IMR-90 (cell line): ENCODE data around the gene ANKDD1A. TPM values are rescaled to one million over a fixed set of nuclear protein-coding genes. Genes with fewer than 3 reads are reported as not detected.
A peak's percentile ranks its signal among the peaks of the same experiment; 100 is the strongest.

Experiments used
- ATAC-seq: fragments of 200-7000 bp; cut with Tn5 transposase; 2 replicates; pipeline ENCODE4 v1.9.1; 2020; ENCODE audit warnings: low read depth, mild to moderate bottlenecking, moderate library complexity
- BruUV-seq: library from RNA; stranded (reverse); fragments of 400-500 nt; replicated peaks from 2 replicates; lab custom pipeline; 2021; lab: Mats Ljungman, UMichigan
- CTCF ChIA-PET: fragments of 300-600 bp; formaldehyde crosslinking; extraction: SDS; loops from one replicate; lab custom pipeline; 2021; ENCODE audit warnings: antibody characterized with exemption; lab: Yijun Ruan, JAX
- POLR2A ChIA-PET: fragments of 300-600 bp; sonication (Branson Sonifier 250); formaldehyde crosslinking; loops from one replicate; lab custom pipeline; 2022; ENCODE audit warnings: antibody characterized with exemption; ENCODE audit not compliant: unreplicated experiment; lab: Charles Lee
- DNase-seq: peaks from one replicate; pipeline ENCODE4 v3.0.0; 2013
- H2AFZ ChIP-seq: replicated peaks from 2 replicates; pipeline ENCODE3; 2013; ENCODE audit warnings: low read length, mild to moderate bottlenecking; ENCODE audit not compliant: poor library complexity
- H2AK5ac ChIP-seq: 2 replicates; pipeline ENCODE4 v1.6.1; 2013; ENCODE audit warnings: low read depth, low read length, inconsistent platforms
- H2AK9ac ChIP-seq: replicated peaks from 2 replicates; pipeline ENCODE3; 2013; ENCODE audit warnings: mild to moderate bottlenecking, low read depth, low read length, moderate library complexity; ENCODE audit not compliant: poor library complexity
- H2BK120ac ChIP-seq: 2 replicates; pipeline ENCODE4 v1.6.1; 2013; ENCODE audit warnings: low read depth, low read length, inconsistent platforms
- H2BK15ac ChIP-seq: 3 replicates; pipeline ENCODE4 v1.6.1; 2013; ENCODE audit warnings: low read depth, low read length, inconsistent platforms
- H2BK20ac ChIP-seq: 2 replicates; pipeline ENCODE4 v1.6.1; 2013; ENCODE audit warnings: low read depth, mild to moderate bottlenecking, inconsistent platforms, low read length, moderate library complexity
- H2BK5ac ChIP-seq: 2 replicates; pipeline ENCODE4 v1.6.1; 2013; ENCODE audit warnings: mild to moderate bottlenecking, low read depth, low read length, inconsistent platforms; ENCODE audit not compliant: poor library complexity, severe bottlenecking
- H3K14ac ChIP-seq: replicated peaks from 2 replicates; pipeline ENCODE4 v1.6.1; 2013; ENCODE audit warnings: low read depth, low read length, inconsistent platforms
- H3K18ac ChIP-seq: 2 replicates; pipeline ENCODE4 v1.6.1; 2013; ENCODE audit warnings: low read depth, low read length, control low read depth
- H3K23ac ChIP-seq: 2 replicates; pipeline ENCODE4 v1.6.1; 2013; ENCODE audit warnings: low read depth, low read length, inconsistent platforms
- H3K27ac ChIP-seq: 2 replicates; pipeline ENCODE4 v1.5.1; 2013; ENCODE audit warnings: mild to moderate bottlenecking, control low read depth, low read length; ENCODE audit not compliant: insufficient read depth
- H3K27me3 ChIP-seq: 2 replicates; pipeline ENCODE4 v1.6.1; 2013; ENCODE audit warnings: low read length; ENCODE audit not compliant: control insufficient read depth, insufficient read depth
- H3K36me3 ChIP-seq: 2 replicates; pipeline ENCODE4 v1.6.1; 2013; ENCODE audit warnings: low read length, mixed read lengths; ENCODE audit not compliant: control insufficient read depth, insufficient read depth
- H3K4ac ChIP-seq: 2 replicates; pipeline ENCODE4 v1.6.1; 2013; ENCODE audit warnings: low read depth, low read length, inconsistent platforms
- H3K4me1 ChIP-seq: 2 replicates; pipeline ENCODE4 v1.6.1; 2013; ENCODE audit warnings: low read length, mixed read lengths; ENCODE audit not compliant: control insufficient read depth, insufficient read depth
- H3K4me2 ChIP-seq: 2 replicates; pipeline ENCODE4 v1.6.1; 2013; ENCODE audit warnings: low read depth, mild to moderate bottlenecking, control low read depth, low read length, moderate library complexity
- H3K4me3 ChIP-seq: 2 replicates; pipeline ENCODE4 v1.5.1; 2013; ENCODE audit warnings: low read depth, mild to moderate bottlenecking, control low read depth, low read length, moderate library complexity; ENCODE audit not compliant: insufficient read depth
- H3K56ac ChIP-seq: 2 replicates; pipeline ENCODE4 v1.6.1; 2013; ENCODE audit warnings: low read length, inconsistent platforms; ENCODE audit not compliant: insufficient read depth; ENCODE audit errors: extremely low read depth
- H3K79me1 ChIP-seq, 2 experiments: 2 replicates each; pipeline ENCODE4 v1.6.1; 2013; ENCODE audit warnings: low read length in 2 of 2, inconsistent platforms in 1 of 2, low read depth in 1 of 2
- H3K9ac ChIP-seq: 2 replicates; pipeline ENCODE4 v1.6.1; 2013; ENCODE audit warnings: low read depth, low read length, control low read depth
- H3K9me1 ChIP-seq: 2 replicates; pipeline ENCODE4 v1.6.1; 2013; ENCODE audit warnings: low read length, inconsistent platforms; ENCODE audit not compliant: insufficient read depth
- H3K9me3 ChIP-seq: 2 replicates; pipeline ENCODE4 v1.6.1; 2013; ENCODE audit warnings: low read length; ENCODE audit not compliant: control insufficient read depth, insufficient read depth
- H4K20me1 ChIP-seq: 2 replicates; pipeline ENCODE4 v1.6.1; 2013; ENCODE audit warnings: low read length, inconsistent platforms; ENCODE audit not compliant: insufficient read depth
- H4K5ac ChIP-seq: 2 replicates; pipeline ENCODE4 v1.6.1; 2013; ENCODE audit warnings: mild to moderate bottlenecking, low read depth, low read length, control low read depth
- H4K8ac ChIP-seq, 2 experiments: 2 replicates each; pipeline ENCODE4 v1.6.1; 2013; ENCODE audit warnings: low read depth in 2 of 2, low read length in 2 of 2, control low read depth in 1 of 2, inconsistent platforms in 1 of 2
- H4K91ac ChIP-seq: 2 replicates; pipeline ENCODE4 v1.6.1; 2013; ENCODE audit warnings: low read depth, low read length, inconsistent platforms; ENCODE audit not compliant: insufficient read depth
- BHLHE40 ChIP-seq: fragments of 150-350 bp; IDR thresholded peaks from 2 replicates; pipeline ENCODE4 v1.6.1; 2016; ENCODE audit warnings: mild to moderate bottlenecking, low read depth, low read length
- CHD1 ChIP-seq: IDR thresholded peaks from 2 replicates; pipeline ENCODE4 v1.6.1; 2012; ENCODE audit warnings: low read depth, low read length, improper control_type of control experiment
- FOS ChIP-seq: fragments of 150-350 bp; IDR thresholded peaks from 2 replicates; pipeline ENCODE4 v1.6.1; 2016; ENCODE audit warnings: low read depth, low read length
- MAFK ChIP-seq: IDR thresholded peaks from 2 replicates; pipeline ENCODE4 v1.6.1; 2012; ENCODE audit warnings: low read depth, low read length, improper control_type of control experiment
- MAZ ChIP-seq: IDR thresholded peaks from 2 replicates; pipeline ENCODE4 v1.6.1; 2012; ENCODE audit warnings: low read depth, mild to moderate bottlenecking, low read length, improper control_type of control experiment, moderate library complexity, borderline replicate concordance
- MXI1 ChIP-seq: IDR thresholded peaks from 2 replicates; pipeline ENCODE4 v1.6.1; 2012; ENCODE audit warnings: low read depth, mild to moderate bottlenecking, low read length, moderate library complexity, borderline replicate concordance
- NFE2L2 ChIP-seq: fragments of 150-350 bp; IDR thresholded peaks from 2 replicates; pipeline ENCODE4 v1.6.1; 2016; ENCODE audit warnings: low read depth, mild to moderate bottlenecking, low read length
- RCOR1 ChIP-seq: IDR thresholded peaks from 2 replicates; pipeline ENCODE4 v1.6.1; 2012; ENCODE audit warnings: mild to moderate bottlenecking, low read length, improper control_type of control experiment; ENCODE audit not compliant: insufficient replicate concordance
- RFX5 ChIP-seq: IDR thresholded peaks from 2 replicates; pipeline ENCODE4 v1.8.0; 2012; ENCODE audit warnings: low read depth, mild to moderate bottlenecking, low read length, moderate library complexity
- SMC3 ChIP-seq: fragments of 150-350 bp; IDR thresholded peaks from 2 replicates; pipeline ENCODE4 v1.6.1; 2016; ENCODE audit warnings: low read depth, mild to moderate bottlenecking, antibody characterized with exemption, low read length, moderate library complexity
- USF2 ChIP-seq: fragments of 150-350 bp; IDR thresholded peaks from 2 replicates; pipeline ENCODE4 v1.6.1; 2017; ENCODE audit warnings: mild to moderate bottlenecking, antibody characterized with exemption, low read length, low read depth
- WGBS, 2 experiments: methylation state at CpG; one replicate each; pipeline versions ENCODE4 v1.1.5 to v1.1.7; 2013; ENCODE audit warnings: missing lambda C conversion rate in 2 of 2; ENCODE audit not compliant: insufficient read length in 1 of 2; ENCODE audit errors: extremely low coverage in 2 of 2; 5-methylcytosine and 5-hydroxymethylcytosine counted together
- dilution Hi-C: fragments of 300-500 bp; cut with HindIII; formaldehyde crosslinking; loops from one replicate; pipeline ENCODE4 v1.14.3; 2018; ENCODE audit warnings: low sequenced_read_pairs; ENCODE audit not compliant: unreplicated experiment
- in situ Hi-C: fragments of 300-500 bp; cut with MboI; formaldehyde crosslinking; loops from 3 replicates; pipeline ENCODE4 v1.14.3; 2019; ENCODE audit warnings: low sequenced_read_pairs, inconsistent platforms, mixed read lengths
- intact Hi-C: fragments of 100-400 bp; cut with micrococcal nuclease; formaldehyde crosslinking; loops from 2 replicates; pipeline ENCODE4 v1.10.0; 2022
- polyA plus RNA-seq, 3 experiments: library from polyadenylated mRNA; depleted of rRNA; stranded (reverse); fragments of >200 nt; gene quantifications; 2 replicates each; pipeline ENCODE4 v1.2.3, GENCODE V29; 2012; ENCODE audit warnings: low replicate concordance in 1 of 3
- total RNA-seq: library from RNA; depleted of rRNA; stranded (reverse); fragments of >200 nt; gene quantifications from 2 replicates; pipeline ENCODE4 v1.2.3, GENCODE V29; 2012
- TF ChIP-seq, protein P1 (sequence below): fragments of 150-350 bp; IDR thresholded peaks from 2 replicates; pipeline ENCODE4 v1.6.1; 2016; ENCODE audit warnings: low read depth, mild to moderate bottlenecking, low read length, moderate library complexity, borderline replicate concordance

The ANKDD1A gene
- total and polyA plus RNA-seq, 2 of the 4 experiments (the other 2 are of a cell fraction): 3.6 to 4.9 TPM

DNA sequence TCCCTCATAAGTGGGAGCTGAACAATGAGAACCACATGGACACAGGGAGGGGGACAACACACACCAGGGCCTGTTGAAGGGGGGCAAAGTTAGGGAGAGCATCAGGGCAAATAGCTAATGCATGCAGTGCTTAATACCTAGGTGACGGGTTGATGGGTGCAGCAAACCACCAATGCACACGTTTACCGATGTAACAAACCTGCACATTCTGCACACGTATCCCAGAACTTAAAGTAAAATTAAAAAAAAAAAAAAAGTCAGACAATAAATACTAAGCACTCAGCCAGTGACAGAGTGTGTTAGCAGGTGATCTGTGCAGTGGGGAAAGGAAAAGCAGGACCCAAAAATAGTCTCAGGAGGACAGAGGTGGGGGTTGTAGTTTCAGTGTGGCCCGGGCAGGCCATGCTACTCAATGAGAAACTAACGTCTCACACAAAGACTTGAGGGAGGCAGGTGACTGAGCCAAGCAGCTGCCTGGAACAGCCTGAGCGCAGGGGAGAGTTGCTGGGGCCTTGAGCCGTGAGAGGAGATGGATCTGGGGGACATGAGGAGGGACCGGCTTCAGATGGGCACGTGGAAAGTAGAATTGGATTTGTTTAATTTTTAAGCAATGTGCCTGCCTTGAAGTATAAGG is 18.4 kb downstream of the ANKDD1A start:
- Histone ChIP-seq H4K8ac (no peak overlapping the region), H3K9me1 (peaks cover 19% of the 10 kb centered on the region), H4K5ac (no peak overlapping the region), H4K91ac (no peak overlapping the region), H2BK15ac (no peak overlapping the region), H3K14ac (no peak overlapping the region), H3K27me3 (no peaks in the 10 kb centered on the region), H2BK20ac (no peak overlapping the region), H4K20me1 (no peaks in the 10 kb centered on the region), H3K9ac (no peak overlapping the region), H3K18ac (no peak overlapping the region), H3K79me1 (peaks cover 0 to 3% of the 10 kb centered on the region in 2 experiments; a peak in 1 of 4 replicates), H3K4me2 (no peak overlapping the region), H2BK120ac (no peak overlapping the region), H2AK9ac (peak overlapping the region; percentile 70), H2BK5ac (no peak overlapping the region), H3K4me3 (no peak overlapping the region), H3K56ac (no peak overlapping the region), H2AK5ac (no peak overlapping the region), H3K23ac (no peak overlapping the region), H3K36me3 (peaks cover 2% of the 10 kb centered on the region; the same call in 1 of the 2 replicates), H3K27ac (no peak overlapping the region), H3K9me3 (no peaks in the 10 kb centered on the region), H2AFZ (no peak overlapping the region), H3K4me1 (peaks cover 8% of the 10 kb centered on the region), H3K4ac (no peak overlapping the region)
- POLR2A ChIA-PET: no interaction called here
- WGBS, 2 experiments: 100% methylated on average over 1 of the region's 10 CpGs; no CpG with 5 or more reads in 1 of the 2 experiments
- dilution Hi-C loops (no loop called here), in situ Hi-C loops (no loop called here), intact Hi-C loops (no loop called here)
- TF ChIP-seq MAZ: no peak
- no peak for TF ChIP-seq RFX5
- TF ChIP-seq BHLHE40: no peak
- TF ChIP-seq NFE2L2: no peak
- no peak for TF ChIP-seq MAFK
- TF ChIP-seq USF2: no peak
- no peak for TF ChIP-seq MXI1
- TF ChIP-seq SMC3: no peak
- no peak for TF ChIP-seq FOS
- no peak for TF ChIP-seq CHD1
- TF ChIP-seq RCOR1: no peak
- TF ChIP-seq, protein P1, sequence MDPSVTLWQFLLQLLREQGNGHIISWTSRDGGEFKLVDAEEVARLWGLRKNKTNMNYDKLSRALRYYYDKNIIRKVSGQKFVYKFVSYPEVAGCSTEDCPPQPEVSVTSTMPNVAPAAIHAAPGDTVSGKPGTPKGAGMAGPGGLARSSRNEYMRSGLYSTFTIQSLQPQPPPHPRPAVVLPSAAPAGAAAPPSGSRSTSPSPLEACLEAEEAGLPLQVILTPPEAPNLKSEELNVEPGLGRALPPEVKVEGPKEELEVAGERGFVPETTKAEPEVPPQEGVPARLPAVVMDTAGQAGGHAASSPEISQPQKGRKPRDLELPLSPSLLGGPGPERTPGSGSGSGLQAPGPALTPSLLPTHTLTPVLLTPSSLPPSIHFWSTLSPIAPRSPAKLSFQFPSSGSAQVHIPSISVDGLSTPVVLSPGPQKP: no peak
- DNase-seq (no peak), ATAC-seq (no peak)
- BruUV-seq: no TSS peak
- CTCF ChIA-PET: no interaction called here
